GM19463 (cell line): ENCODE data around the gene EEIG1.

Source experiments
- ATAC-seq: cut with Tn5 transposase; IDR thresholded peaks from one replicate; pipeline ENCODE4 v1.9.1; 2021; ENCODE audit warnings: mild to moderate bottlenecking, moderate library complexity; ENCODE audit not compliant: unreplicated experiment

Gene EEIG1

DNA sequence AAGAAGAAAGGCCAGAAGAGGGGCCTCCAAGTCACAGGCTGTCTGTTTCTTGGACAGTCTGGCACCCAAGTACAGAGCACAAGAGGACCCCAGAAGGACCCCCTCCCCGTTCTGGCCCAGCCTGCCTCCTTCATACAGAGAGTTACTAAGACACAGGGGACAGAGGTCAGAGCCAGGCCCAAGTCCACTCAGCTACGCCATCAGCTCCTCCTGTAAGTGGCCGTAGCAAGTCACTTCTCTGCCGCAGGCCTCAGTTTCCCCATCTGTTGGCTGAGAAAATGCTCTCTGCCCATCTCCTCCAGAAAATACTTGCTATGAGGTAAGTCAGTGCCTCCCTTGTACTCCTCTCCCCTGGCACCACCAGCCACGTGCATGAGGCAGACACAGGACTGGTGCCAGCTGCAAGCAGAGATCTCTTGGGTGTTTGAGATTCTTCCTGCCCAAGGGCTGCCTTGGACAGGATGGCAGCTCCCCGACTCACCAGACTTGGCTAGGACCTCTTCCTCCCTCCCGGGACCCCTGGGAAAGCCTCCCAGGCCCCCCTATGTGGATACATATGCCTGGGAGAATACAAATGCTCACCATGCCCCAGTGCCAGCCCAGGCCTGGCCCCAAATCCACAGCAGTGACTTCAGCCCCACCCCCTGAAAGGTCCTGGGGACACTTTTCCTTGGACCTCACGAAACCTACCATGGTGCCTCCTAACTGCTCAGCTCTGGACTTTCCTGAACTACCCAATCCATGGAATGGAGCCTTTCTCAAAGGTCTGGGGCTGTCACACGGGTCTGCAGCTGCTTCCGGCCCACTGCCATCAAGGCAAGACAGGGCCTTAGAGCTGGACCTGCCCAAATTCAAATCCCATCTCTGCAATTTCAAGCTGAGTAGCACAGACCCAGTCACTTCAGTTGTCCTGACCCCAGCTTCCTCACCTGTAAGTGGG, 5.1 kb downstream of the EEIG1 start:
- ATAC-seq = no peak

DNA sequence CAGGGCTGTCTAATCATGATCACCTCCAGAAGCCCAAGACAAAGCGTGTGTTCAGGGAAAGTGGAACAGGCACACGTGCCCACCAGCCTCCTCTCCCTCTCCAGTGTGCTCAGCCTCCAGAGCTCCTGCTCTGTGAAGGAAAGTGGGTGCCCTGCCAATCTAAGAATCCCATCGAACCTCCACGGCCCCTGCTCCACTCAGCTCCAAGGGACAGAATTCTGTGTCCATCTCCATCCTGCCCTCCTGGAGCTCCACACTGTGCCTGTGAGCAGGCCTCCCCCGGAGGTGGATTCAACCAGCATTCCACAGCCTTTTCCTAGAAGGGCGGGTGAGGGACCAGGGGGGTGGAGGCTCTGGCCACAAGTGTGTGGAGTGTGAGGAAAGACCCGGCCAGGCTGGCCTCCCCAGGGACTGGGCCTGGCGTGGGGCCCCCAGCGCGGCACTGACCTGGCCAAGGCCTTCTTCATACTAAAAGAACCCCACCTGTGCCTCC, 6.0 kb downstream of the EEIG1 start:
- no peak for ATAC-seq

- ATAC-seq = no peak
Measured at GRCh38 chr9:127974001-127974768, 6.6 kb downstream of the EEIG1 start.

GRCh38 chr9:127973169-127974000, 7.4 kb downstream of the EEIG1 start:
- no peak for ATAC-seq

DNA sequence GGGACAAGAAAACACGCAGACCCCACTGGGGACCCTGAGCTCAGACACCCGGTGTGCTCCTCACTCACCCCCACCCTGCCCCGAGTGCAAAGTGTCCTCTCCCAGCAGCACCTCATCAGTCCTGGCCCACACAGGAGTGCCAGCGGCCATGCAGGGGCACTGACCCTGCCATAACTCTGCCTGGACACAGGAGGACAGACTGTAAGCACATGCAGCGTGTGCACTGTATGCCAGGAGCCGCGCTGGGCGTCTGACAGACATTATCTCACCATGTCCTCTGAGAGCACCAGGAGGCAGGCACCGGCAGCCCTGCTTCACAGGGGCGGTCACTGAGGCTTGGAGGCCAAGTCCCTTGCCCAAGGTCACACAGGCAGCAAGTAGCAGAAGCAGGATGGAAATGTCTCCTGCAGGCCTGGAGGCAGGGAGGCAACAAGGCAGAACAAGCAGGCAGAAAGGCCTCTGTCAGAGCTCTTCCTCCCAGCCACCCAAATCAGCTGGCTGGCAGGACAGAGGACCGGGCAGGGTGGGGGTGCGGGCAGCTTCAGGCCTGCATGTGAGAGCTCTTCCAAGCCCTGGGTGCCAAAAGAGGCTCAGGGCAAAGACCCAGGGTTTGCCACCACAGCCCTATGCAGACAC, 8.4 kb downstream of the EEIG1 start:
- no peak for ATAC-seq

DNA sequence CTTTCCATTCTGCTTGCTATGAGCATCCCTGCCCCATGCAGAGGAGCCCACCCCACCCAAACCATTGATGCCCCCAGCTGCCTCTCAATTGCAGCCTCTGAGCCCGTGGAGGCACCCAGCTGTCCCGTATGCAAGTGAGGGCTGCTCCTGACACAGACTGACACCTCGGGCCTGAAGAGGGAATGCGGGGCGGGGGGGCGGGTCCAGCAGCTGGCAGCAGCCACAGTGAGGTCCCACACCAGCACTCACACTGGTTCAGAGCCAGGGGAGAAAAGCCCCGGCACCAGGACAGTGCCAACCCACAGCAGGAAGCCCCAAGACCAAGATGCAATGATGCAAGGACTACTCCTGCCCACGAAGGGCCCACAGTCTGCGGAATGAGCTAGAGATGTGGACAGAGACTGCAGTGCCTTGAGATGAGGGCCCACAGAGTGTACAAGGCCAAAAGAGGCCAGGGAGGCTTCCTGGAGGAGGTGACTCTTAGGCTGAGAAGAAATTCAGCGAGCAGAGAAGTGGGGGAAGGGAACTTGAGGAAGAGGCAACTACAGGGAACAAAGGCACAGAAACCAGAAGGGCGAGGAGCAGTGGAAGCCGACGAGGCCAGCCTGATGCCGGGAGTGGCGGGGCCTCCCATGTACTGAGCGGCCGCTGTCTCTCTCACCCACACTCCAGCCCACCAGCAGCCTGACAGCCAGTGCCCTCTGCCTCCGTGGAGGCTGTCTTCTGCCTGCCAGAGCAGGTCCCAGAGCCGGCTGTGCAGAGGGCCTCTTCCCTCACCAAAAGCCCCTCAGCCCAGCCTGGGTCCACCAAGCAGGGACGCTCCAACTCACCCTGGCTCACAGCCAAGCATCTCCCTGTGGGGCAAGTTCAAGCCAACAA, 9.2 kb downstream of the EEIG1 start:
- ATAC-seq = no peak

- ATAC-seq = peak; percentile 79
Measured at GRCh38 chr9:127970401-127971313, 10.1 kb downstream of the EEIG1 start.

DNA sequence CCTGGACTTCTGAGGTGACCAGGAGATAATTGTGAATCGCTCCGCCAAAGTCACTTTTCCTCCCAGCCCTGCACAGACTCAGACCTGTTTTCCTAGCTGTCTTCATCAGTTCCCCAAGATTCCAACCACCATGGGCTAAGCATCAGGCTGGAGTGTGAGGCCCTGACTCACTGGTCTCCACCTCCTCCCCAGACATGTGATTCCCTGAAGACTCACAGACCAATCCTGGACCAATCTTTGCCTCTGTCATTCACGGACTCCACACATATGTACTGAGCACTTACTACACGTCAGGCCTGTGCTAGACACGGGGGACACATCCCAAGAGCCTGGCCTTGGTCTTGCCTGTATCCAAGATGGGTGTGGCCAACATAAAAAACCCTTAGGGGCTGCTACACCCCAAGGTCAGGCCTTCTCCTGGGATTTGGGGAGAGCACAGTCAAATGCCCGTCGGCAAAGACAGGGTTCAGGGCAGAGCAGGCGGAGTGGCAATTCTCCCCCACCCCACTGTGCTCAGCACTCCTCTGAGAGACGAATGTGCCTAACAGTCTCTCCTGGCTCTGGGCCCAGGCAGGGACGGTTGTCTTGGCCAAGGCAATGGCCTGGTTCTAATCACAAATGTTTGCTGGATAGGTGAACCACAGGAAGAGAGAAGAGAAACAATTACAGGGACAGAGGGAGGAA, 11.9 kb downstream of the EEIG1 start:
- no peak for ATAC-seq

DNA sequence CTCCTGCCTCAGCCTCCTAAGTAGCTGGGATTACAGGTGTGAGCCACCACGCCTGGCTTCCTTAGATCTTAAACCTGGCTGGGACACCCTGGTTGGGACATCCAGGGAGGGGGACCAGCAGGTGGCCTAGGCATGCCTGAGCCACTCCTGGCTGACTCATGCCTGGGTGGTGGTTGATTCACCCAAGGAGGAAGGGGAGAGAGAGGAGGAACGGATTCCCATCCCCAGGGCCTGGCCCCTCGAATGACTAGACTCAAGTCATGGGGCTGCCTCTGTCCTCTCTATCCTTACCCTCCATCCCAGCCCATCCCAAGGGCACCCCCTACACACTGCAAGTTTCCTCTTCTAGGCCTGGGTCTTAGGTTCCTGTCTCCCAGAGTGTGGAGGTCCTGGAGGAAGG, 12.7 kb downstream of the EEIG1 start:
- ATAC-seq = no peak

- no peak for ATAC-seq
Measured at GRCh38 chr9:127967151-127967809, 13.5 kb downstream of the EEIG1 start.

- no peak for ATAC-seq
Measured at GRCh38 chr9:127966416-127967150, 14.2 kb downstream of the EEIG1 start.

DNA sequence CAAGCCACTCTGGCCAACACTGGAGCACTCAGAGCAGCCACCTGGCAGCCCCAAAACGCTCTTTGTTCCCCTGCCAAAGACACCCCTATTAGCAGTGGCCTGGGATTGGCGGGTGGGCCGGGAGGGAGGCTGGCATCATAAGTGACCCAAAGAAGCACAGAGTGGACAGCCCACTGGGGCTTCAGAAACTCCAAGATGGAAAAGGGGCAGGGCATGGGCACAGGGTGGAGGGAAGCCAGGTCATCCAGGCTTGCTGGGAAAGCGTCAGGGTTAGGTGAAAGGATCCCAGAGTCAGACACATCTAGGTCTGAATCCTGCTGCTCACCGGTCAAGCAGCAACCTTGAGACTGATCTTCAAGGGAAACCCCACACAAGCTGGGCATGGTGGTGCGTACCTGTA, 14.8 kb downstream of the EEIG1 start:
- ATAC-seq = no peak

DNA sequence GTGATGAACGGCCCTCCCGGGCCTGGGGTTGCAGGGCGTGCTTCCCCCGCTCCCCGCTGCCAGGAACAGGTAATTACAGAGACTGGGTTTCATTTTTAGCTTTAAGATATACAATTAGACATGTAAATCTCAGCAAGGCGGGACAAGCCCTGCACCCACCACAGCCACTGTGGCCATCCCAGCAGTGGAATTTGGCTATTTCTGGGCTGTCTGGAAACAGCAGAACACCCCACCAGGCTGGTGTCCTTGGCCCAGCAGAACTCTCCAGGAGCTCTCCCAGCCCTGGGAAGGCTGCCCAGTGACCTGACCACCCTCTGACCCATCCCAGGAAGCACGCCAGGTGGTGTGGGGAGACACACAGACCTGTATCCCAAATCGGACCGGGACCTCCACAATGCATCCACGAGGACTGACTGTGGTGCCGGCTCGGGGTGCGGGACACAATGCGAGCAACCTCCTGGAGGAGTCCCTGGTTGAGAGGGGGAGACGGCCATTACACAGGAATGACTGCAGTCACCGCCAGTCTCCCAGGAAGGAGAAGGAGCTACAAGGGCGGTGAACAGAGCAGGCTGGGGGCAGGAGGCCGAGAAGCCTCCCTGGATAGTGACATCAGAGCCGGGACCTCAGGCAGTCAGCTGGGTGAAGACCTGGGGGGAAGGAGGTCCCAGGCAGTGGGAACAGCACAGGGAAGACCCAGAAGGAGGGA, 17.3 kb downstream of the EEIG1 start:
- ATAC-seq = no peak

- no peak for ATAC-seq
Measured at GRCh38 chr9:127963041-127963358, 17.8 kb downstream of the EEIG1 start.

DNA sequence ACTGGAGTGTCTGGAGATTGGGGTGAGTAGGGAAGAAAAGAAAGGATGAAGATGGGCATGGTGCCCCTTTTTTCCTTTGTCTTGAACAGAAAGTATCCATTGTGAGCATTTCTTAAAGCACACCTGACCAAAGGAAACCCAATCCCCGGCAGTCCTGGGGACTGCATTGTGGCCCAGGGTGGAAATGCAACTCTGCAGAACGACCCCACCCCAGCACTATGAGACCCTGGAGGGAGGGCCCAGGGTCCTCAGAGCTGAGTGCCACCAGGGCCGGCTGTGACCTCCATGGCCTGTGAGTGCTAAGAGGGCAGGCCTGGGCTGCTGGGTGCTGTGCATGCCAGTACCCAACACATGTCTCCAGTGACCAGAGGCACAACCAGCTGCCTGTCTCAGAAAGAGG, 18.5 kb downstream of the EEIG1 start:
- ATAC-seq = no peak

DNA sequence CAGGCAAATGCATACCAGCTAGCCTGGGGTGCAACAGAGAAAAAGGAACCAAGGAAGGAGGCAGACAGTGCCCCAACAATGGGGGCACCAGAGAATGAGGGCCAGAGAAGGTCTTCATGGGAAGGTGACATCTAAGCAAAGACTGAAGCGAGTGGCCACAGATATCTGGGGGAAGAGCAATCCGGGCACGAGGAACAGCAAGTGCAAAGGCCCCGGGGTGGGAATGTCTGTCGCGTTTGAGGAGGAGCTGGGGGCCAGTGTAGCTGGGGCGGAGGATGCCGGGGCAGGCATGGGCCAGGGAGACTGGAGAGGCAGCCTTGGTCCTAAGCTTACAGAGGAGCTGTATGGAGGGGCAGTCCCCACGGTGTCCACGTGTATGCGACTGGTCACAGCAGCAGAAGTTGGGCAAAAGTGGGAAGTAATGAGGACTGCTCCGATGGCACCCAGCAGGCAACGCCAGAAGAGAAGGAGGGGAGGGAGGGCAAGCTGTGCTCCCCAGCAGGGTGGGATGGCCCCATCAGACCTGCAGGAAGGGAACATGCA, 19.1 kb downstream of the EEIG1 start:
- ATAC-seq = no peak
